GM12878 (cell line): ENCODE results near the gene FAM50A. TPM values are rescaled to one million over a fixed set of nuclear protein-coding genes. Genes with fewer than 3 reads are reported as not detected.

ENCODE experiments used
- ATAC-seq: fragments of 200-7000 bp; cut with Tn5 transposase; 3 replicates; pipeline ENCODE4 v1.9.1; 2020; ENCODE audit warnings: mild to moderate bottlenecking, moderate library complexity
- BruUV-seq: library from RNA; stranded (reverse); fragments of 400-500 nt; replicated peaks from 2 replicates; lab custom pipeline; 2021; lab: Mats Ljungman, UMichigan
- CTCF ChIA-PET: fragments of 300-600 bp; sonication (Branson Sonifier 250); formaldehyde crosslinking; extraction: SDS; loops from one replicate; lab custom pipeline; 2021; ENCODE audit warnings: inconsistent platforms; lab: Yijun Ruan, JAX
- POLR2A ChIA-PET: fragments of 350-600 bp; formaldehyde crosslinking; extraction: SDS; loops from one replicate; lab custom pipeline; 2021; ENCODE audit warnings: inconsistent platforms; lab: Charles Lee
- RAD21 ChIA-PET: fragments of 300-600 bp; sonication (Branson Sonifier 250); formaldehyde crosslinking; loops from one replicate; lab custom pipeline; 2023; ENCODE audit warnings: antibody characterized with exemption; ENCODE audit not compliant: unreplicated experiment; lab: Charles Lee
- SMC1A ChIA-PET: fragments of 300-600 bp; sonication (Branson Sonifier 250); formaldehyde crosslinking; loops from one replicate; lab custom pipeline; 2023; ENCODE audit not compliant: unreplicated experiment, uncharacterized antibody; lab: Charles Lee
- DNase-seq: peaks from one replicate; pipeline ENCODE4 v3.0.0-alpha.2; 2011; ENCODE audit warnings: low read depth, low spot score
- FAIRE-seq: peaks from 3 replicates; lab custom pipeline; 2011; peaks lifted over from hg19 to GRCh38; lab: Jason Lieb, UNC
- H2AFZ ChIP-seq: 2 replicates; pipeline ENCODE4 v1.6.0; 2011; ENCODE audit warnings: low read depth, low read length, control low read depth; ENCODE audit not compliant: control insufficient read depth
- H3K27ac ChIP-seq: 2 replicates; pipeline ENCODE4 v1.5.1; 2011; ENCODE audit warnings: control low read depth; ENCODE audit not compliant: control insufficient read depth, insufficient read depth
- H3K27me3 ChIP-seq, 2 experiments: replicated peaks in 1 of 2; 2 replicates each; pipeline versions ENCODE4 v1.6.0 to v1.6.1; 2011; ENCODE audit warnings: low read length in 1 of 2; ENCODE audit not compliant: control insufficient read depth in 2 of 2, insufficient read depth in 2 of 2
- H3K36me3 ChIP-seq, 2 experiments: 2 replicates each; pipeline ENCODE4 v1.5.1; 2011; ENCODE audit warnings: low read length in 1 of 2; ENCODE audit not compliant: control insufficient read depth in 2 of 2, insufficient read depth in 2 of 2
- H3K4me1 ChIP-seq: 2 replicates; pipeline ENCODE4 v1.6.1; 2011; ENCODE audit warnings: mild to moderate bottlenecking, low read length, moderate library complexity, mixed read lengths; ENCODE audit not compliant: control insufficient read depth, insufficient read depth
- H3K4me2 ChIP-seq: 2 replicates; pipeline ENCODE4 v1.6.0; 2011; ENCODE audit warnings: control low read depth; ENCODE audit not compliant: control insufficient read depth, insufficient read depth
- H3K4me3 ChIP-seq: fragments of 200-600 bp; sonication (generic); 2 replicates; pipeline ENCODE4 v1.5.1; 2016
- H3K79me2 ChIP-seq: 2 replicates; pipeline ENCODE4 v1.6.0; 2011; ENCODE audit warnings: low read length; ENCODE audit not compliant: control insufficient read depth, insufficient read depth
- H3K9ac ChIP-seq: 2 replicates; pipeline ENCODE4 v1.8.0; 2011; ENCODE audit warnings: low read length, control low read depth, mixed read lengths; ENCODE audit not compliant: control insufficient read depth, insufficient read depth
- H3K9me3 ChIP-seq: replicated peaks from 3 replicates; pipeline ENCODE4 v1.5.1; 2011; ENCODE audit warnings: mild to moderate bottlenecking, low read length; ENCODE audit not compliant: control insufficient read depth, insufficient read depth
- H4K20me1 ChIP-seq: 2 replicates; pipeline ENCODE4 v1.6.0; 2011; ENCODE audit not compliant: control insufficient read depth, insufficient read depth
- CBX3 ChIP-seq: fragments of 200-600 bp; sonication (generic); IDR thresholded peaks from 2 replicates; pipeline ENCODE4 v1.6.1; 2016; ENCODE audit warnings: low read depth, borderline replicate concordance
- EP300 ChIP-seq, 2 experiments: fragments of 150-350 bp in 1 of 2; IDR thresholded peaks; 2 replicates each; pipeline ENCODE4 v1.6.1; 2011 to 2012; ENCODE audit warnings: low read depth in 2 of 2, low read length in 2 of 2, borderline replicate concordance in 1 of 2, improper control_type of control experiment in 1 of 2, inconsistent platforms in 1 of 2; ENCODE audit not compliant: control insufficient read depth in 1 of 2
- MEF2B ChIP-seq: fragments of 450-650 bp; IDR thresholded peaks from 2 replicates; pipeline ENCODE4 v1.6.1; 2018; ENCODE audit warnings: mild to moderate bottlenecking, moderate library complexity; ENCODE audit not compliant: partially characterized antibody, poor library complexity, severe bottlenecking
- SRF ChIP-seq, 2 experiments: IDR thresholded peaks; 2 replicates each; pipeline ENCODE4 v1.6.1; 2011; ENCODE audit warnings: low read depth in 2 of 2, low read length in 2 of 2, mild to moderate bottlenecking in 1 of 2, moderate library complexity in 1 of 2
- SUZ12 ChIP-seq: fragments of 200-600 bp; sonication (generic); IDR thresholded peaks from one replicate; pipeline ENCODE4 v1.6.1; 2018; ENCODE audit warnings: antibody characterized with exemption, mild to moderate bottlenecking; ENCODE audit not compliant: unreplicated experiment
- ZBTB40 ChIP-seq: fragments of 450-650 bp; IDR thresholded peaks from 2 replicates; pipeline ENCODE4 v1.6.1; 2016; ENCODE audit warnings: mild to moderate bottlenecking, moderate library complexity, borderline replicate concordance
- WGBS: methylation state at CpG from one replicate; pipeline ENCODE4 v1.1.6; 2016; ENCODE audit warnings: low lambda C conversion rate; ENCODE audit not compliant: insufficient replicate concordance, insufficient coverage; ENCODE audit errors: missing lambda C conversion rate; 5-methylcytosine and 5-hydroxymethylcytosine counted together
- in situ Hi-C: fragments of 300-500 bp; cut with MboI; formaldehyde crosslinking; loops from 9 replicates; pipeline ENCODE4 v1.14.3; 2018; ENCODE audit warnings: mixed read lengths
- intact Hi-C: fragments of 100-400 bp; cut with micrococcal nuclease; formaldehyde crosslinking; loops from one replicate; pipeline ENCODE4 v1.14.2; 2022; ENCODE audit not compliant: unreplicated experiment
- polyA plus RNA-seq, 11 experiments: library from polyadenylated mRNA; depleted of rRNA in 4 of 11; unstranded in 6 of 11; stranded (reverse) in 5 of 11; fragments of >200 nt; fragmentation: Nextera tagmentation in 4 of 11; fragmentation: Illumina TruSeq in 1 of 11; extraction: Ambion mirVana in 4 of 11; extraction: Trizol in 1 of 11; gene quantifications; 1 replicate in 1 of 11; 2 replicates in 10 of 11; pipeline versions ENCODE4 v1.2.1 to v1.2.3, GENCODE V29; 2011 to 2016; ENCODE audit warnings: inconsistent platforms in 2 of 11, missing spikeins in 2 of 11, low read depth in 1 of 11
- total RNA-seq, 4 experiments: library from RNA; depleted of rRNA in 3 of 4; stranded (reverse); fragments of >200 nt in 3 of 4; fragmentation: Illumina TruSeq in 1 of 4; extraction: Trizol in 1 of 4; gene quantifications; 2 replicates each; pipeline versions ENCODE4 v1.2.1 to v1.2.3, GENCODE V29; 2013 to 2021

The FAM50A gene
- total and polyA plus RNA-seq, 10 of the 15 experiments (the other 5 are each of a cell fraction or from before 2014, with no cell fraction given) = 4.2 to 46.7 (median 34.6) TPM

- TF ChIP-seq ZBTB40 (no peak), MEF2B (no peak), SUZ12 (no peak), CBX3 (no peak)
- TF ChIP-seq, all 136 proteins: peak for 10
Observed at GRCh38 chrX:154486396-154487207, 42.7 kb downstream of the FAM50A start, which contains the start of gene UBL4A (continued).

- Histone ChIP-seq H3K4me2 (no peak overlapping the region), H3K4me3 (no peak overlapping the region), H4K20me1 (no peaks in the 10 kb centered on the region), H2AFZ (no peak overlapping the region), H3K27ac (no peak overlapping the region), H3K9ac (no peak overlapping the region), H3K36me3 (peaks cover 0 to 2% of the 10 kb centered on the region in 2 experiments; a peak in 2 of 4 replicates), H3K9me3 (no peaks in the 10 kb centered on the region; the same call in 2 of the 3 replicates), H3K4me1 (peaks cover 8% of the 10 kb centered on the region; the same call in 1 of the 2 replicates), H3K27me3 (no peaks in the 10 kb centered on the region), H3K79me2 (peaks cover 21% of the 10 kb centered on the region)
- no TSS peak for BruUV-seq
- ChIA-PET CTCF (no interaction called here), SMC1A (interaction anchor here (1.1 kb wide), 1 partner anchor 89 kb away, joined by 4 read pairs; the partner anchor contains the start of gene RPL10), POLR2A (interaction anchor here (1.1 to 1.5 kb wide), 4 partner anchors 9 to 44 kb away, joined by 3 to 7 read pairs (median 4); partner anchors contain the start of genes FAM50A and LAGE3), RAD21 (interaction anchor here (1.0 to 1.5 kb wide), 2 partner anchors 9 to 39 kb away, joined by 3 to 4 read pairs; no protein-coding TSS in a partner anchor)
- in situ Hi-C loops (no loop called here), intact Hi-C loops (no loop called here)
- DNase-seq (no peak), ATAC-seq (no peak), FAIRE-seq (no peak)
- TF ChIP-seq EP300 (IDR thresholded peaks at IDR 0.05; ENCODE audit: borderline replicate concordance in 1 of 2, control insufficient read depth in 1 of 2, low read depth in 2 of 2, low read length in 2 of 2) (no peak), SRF (IDR thresholded peaks at IDR 0.05; ENCODE audit: low read depth in 2 of 2, low read length in 2 of 2) (0 out of 4 replicates have a peak, but pooled peaks of 1 of the 2 experiments have one; percentile 3)
- WGBS = 71% methylated on average over 27 of the region's 28 CpGs
Observed at GRCh38 chrX:154487518-154488290, 43.8 kb downstream of the FAM50A start.
